Lower leg skin (tissue), 3 donors: Measurements from ENCODE around the gene ING3.

Experiments
- POLR2A ChIP-seq, 2 donors: fragments of 450-650 bp; IDR thresholded peaks; one replicate each; pipeline ENCODE4 v1.6.1; 2016 to 2017; ENCODE audit warnings: antibody characterized with exemption in 2 of 2, mild to moderate bottlenecking in 1 of 2, moderate library complexity in 1 of 2
- TF ChIP-seq, protein P1 (sequence below), 3 donors: fragments of 450-650 bp; IDR thresholded peaks; one replicate each; pipeline ENCODE4 v1.5.1; 2016; ENCODE audit warnings: antibody characterized with exemption in 3 of 3, mild to moderate bottlenecking in 3 of 3, moderate library complexity in 2 of 3

DNA sequence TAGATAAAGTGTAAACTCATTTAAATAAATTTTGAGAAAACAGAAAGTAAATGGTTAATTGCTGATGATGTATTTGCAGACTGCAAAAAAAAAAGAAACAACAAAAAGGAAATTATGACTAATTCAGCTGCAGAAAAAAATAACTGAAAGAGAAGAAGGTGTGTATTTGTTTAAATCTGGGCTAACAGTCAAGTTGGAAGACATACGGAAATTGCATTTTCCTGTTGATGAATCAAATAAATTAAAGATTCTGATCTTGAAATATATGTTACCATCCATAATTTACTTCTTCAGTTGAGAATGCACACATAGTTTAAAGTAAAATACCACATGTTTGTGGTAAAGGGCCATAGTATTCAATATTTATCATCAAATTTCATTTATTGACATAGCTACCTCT is 19.3 kb upstream of the ING3 start:
- TF ChIP-seq, protein P1, sequence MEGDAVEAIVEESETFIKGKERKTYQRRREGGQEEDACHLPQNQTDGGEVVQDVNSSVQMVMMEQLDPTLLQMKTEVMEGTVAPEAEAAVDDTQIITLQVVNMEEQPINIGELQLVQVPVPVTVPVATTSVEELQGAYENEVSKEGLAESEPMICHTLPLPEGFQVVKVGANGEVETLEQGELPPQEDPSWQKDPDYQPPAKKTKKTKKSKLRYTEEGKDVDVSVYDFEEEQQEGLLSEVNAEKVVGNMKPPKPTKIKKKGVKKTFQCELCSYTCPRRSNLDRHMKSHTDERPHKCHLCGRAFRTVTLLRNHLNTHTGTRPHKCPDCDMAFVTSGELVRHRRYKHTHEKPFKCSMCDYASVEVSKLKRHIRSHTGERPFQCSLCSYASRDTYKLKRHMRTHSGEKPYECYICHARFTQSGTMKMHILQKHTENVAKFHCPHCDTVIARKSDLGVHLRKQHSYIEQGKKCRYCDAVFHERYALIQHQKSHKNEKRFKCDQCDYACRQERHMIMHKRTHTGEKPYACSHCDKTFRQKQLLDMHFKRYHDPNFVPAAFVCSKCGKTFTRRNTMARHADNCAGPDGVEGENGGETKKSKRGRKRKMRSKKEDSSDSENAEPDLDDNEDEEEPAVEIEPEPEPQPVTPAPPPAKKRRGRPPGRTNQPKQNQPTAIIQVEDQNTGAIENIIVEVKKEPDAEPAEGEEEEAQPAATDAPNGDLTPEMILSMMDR (IDR thresholded peaks at IDR 0.05): no peak
- no peak for TF ChIP-seq POLR2A (IDR thresholded peaks at IDR 0.05)
